Posterior vena cava (tissue), 2 donors: ENCODE data around the gene ZIK1. TPM values are rescaled to one million over a fixed set of nuclear protein-coding genes. Genes with fewer than 3 reads are reported as not detected.
A peak's percentile ranks its signal among the peaks of the same experiment; 100 is the strongest.

Experiments used
- DNase-seq: peaks from one replicate; pipeline ENCODE4 v3.0.0-alpha.2; 2020; ENCODE audit warnings: low spot score
- intact Hi-C, 2 donors: fragments of 100-400 bp; cut with DNase I; formaldehyde crosslinking; loops; one replicate each; pipeline versions ENCODE4 v1.14.1 to v1.14.2; 2022 to 2023
- total RNA-seq, 2 donors: library from RNA; stranded (reverse); fragmentation: NEBNext Ultra II Directional; extraction: Animal tissue kit (Norgen Biotek cat#: 25700); gene quantifications; one replicate each; pipeline ENCODE4 v1.2.1, GENCODE V29; 2021
- donor health status: DM: yes; HTN: yes; CAD: no.
- donor health status: DM: yes; HTN: yes; CAD: no.

ZIK1 gene
- total RNA-seq, 2 donors from 2014 or later, result 4.5 to 5.0 TPM

- peak; percentile 97 for DNase-seq
- intact Hi-C loops, result no loop called here
Observed at GRCh38 chr19:57599761-57600383, 15.9 kb downstream of the ZIK1 start, which contains the start of gene ZNF530. Gene ZNF530 (plus strand): TSS chr19:57599885. CDS start chr19:57604346, 4,461 bp downstream.

GRCh38 chr19:57606931-57607330, 23.0 kb downstream of the ZIK1 start:
- DNase-seq, result no peak
- intact Hi-C loops, result no loop called here

- intact Hi-C loops, result no loop called here
- DNase-seq, result no peak
Observed at GRCh38 chr19:57611113-57611512, 27.2 kb downstream of the ZIK1 start.

- peak; percentile 98 for DNase-seq
- intact Hi-C loops, result no loop called here
Observed at GRCh38 chr19:57613941-57614743, 30.2 kb downstream of the ZIK1 start, which contains the start of gene ZNF134. Gene ZNF134 (plus strand): TSS chr19:57614242. CDS start chr19:57619469, 5,227 bp downstream.

- intact Hi-C loops, result no loop called here
- DNase-seq, result no peak
Observed at GRCh38 chr19:57615346-57615745, 31.4 kb downstream of the ZIK1 start.

GRCh38 chr19:57620673-57621348, 36.9 kb downstream of the ZIK1 start:
- intact Hi-C loops, result no loop called here
- no peak for DNase-seq

- no peak for DNase-seq
- intact Hi-C loops, result no loop called here
Observed at GRCh38 chr19:57623091-57623490, 39.1 kb downstream of the ZIK1 start.

GRCh38 chr19:57632987-57633831, 49.3 kb downstream of the ZIK1 start, which contains the start of gene ZNF211:
Gene ZNF211 (plus strand): TSS chr19:57633168. CDS start chr19:57633347, 179 bp downstream.
- intact Hi-C loops, result no loop called here
- DNase-seq, result peak; percentile 96

GRCh38 chr19:57633832-57634131, 49.8 kb downstream of the ZIK1 start:
- intact Hi-C loops, result no loop called here
- no peak for DNase-seq

- intact Hi-C loops, result no loop called here
- no peak for DNase-seq
Observed at GRCh38 chr19:57637379-57637778, 53.4 kb downstream of the ZIK1 start.

GRCh38 chr19:57641715-57642234, 57.8 kb downstream of the ZIK1 start:
- intact Hi-C loops, result no loop called here
- no peak for DNase-seq

- no peak for DNase-seq
- intact Hi-C loops, result no loop called here
Observed at GRCh38 chr19:57642396-57643046, 58.6 kb downstream of the ZIK1 start.

Other genes starting within 250 kb of the ZIK1 start
- 1 to 10 TPM; 8.3 to 9.4 TPM for gene ZNF304, start 232.9 kb upstream of the ZIK1 start, total RNA-seq
- gene TRAPPC2B, start 220.6 kb upstream of the ZIK1 start, total RNA-seq, result 1 to 10 TPM; 7.5 to 9.2 TPM
- 1 to 10 TPM; 2.4 to 3.5 TPM for gene ZNF547, start 220.6 kb upstream of the ZIK1 start, total RNA-seq
- 10 to 100 TPM; 16.4 to 18.7 TPM for gene ZNF548, start 194.3 kb upstream of the ZIK1 start, total RNA-seq
- 10 to 100 TPM; 10.9 to 11.4 TPM for gene ZNF17, start 173.0 kb upstream of the ZIK1 start, total RNA-seq
- 10 to 100 TPM in 1 of 2 donors, 1 to 10 TPM in 1; 7.1 to 10.2 TPM for gene ZNF749, start 148.8 kb upstream of the ZIK1 start, total RNA-seq
- 1 to 10 TPM in 1 of 2 donors, under 1 TPM in 1; 0.88 to 1.2 TPM for gene VN1R1, start 127.0 kb upstream of the ZIK1 start, total RNA-seq
- gene ZNF772, start 106.6 kb upstream of the ZIK1 start, total RNA-seq, result 1 to 10 TPM; 6.3 to 8.1 TPM
- 1 to 10 TPM; 8.2 to 8.3 TPM for gene ZNF419, start 96.4 kb upstream of the ZIK1 start, total RNA-seq
- gene ZNF773, start 84.2 kb upstream of the ZIK1 start, total RNA-seq, result 1 to 10 TPM; 5.7 to 7.2 TPM
- gene ZNF549, start 56.8 kb upstream of the ZIK1 start, total RNA-seq, result 1 to 10 TPM; 4.3 to 6.1 TPM
- gene ZNF550, start 24.3 kb upstream of the ZIK1 start, total RNA-seq, result 1 to 10 TPM; 3.7 to 4.5 TPM
- gene ZNF416, start 5.2 kb upstream of the ZIK1 start, total RNA-seq, result 1 to 10 TPM; 3.9 to 5.3 TPM
- 1 to 10 TPM; 1.6 to 2.4 TPM for gene ZNF530, start 15.7 kb downstream of the ZIK1 start, total RNA-seq
- gene ZNF134, start 30.1 kb downstream of the ZIK1 start, total RNA-seq, result 10 to 100 TPM; 14.9 to 18.0 TPM
- 1 to 10 TPM; 6.9 to 8.0 TPM for gene ZNF211, start 49.0 kb downstream of the ZIK1 start, total RNA-seq
- gene ZSCAN4, start 84.8 kb downstream of the ZIK1 start, total RNA-seq, result under 1 TPM in 1 of 2 donors, not detected in 1; 0.10 TPM
- 1 to 10 TPM; 4.8 to 7.7 TPM for gene ZNF551, start 97.8 kb downstream of the ZIK1 start, total RNA-seq
- gene ZNF154, start 125.1 kb downstream of the ZIK1 start, total RNA-seq, result 1 to 10 TPM; 3.7 to 5.9 TPM
- gene ZNF671, start 143.5 kb downstream of the ZIK1 start, total RNA-seq, result 1 to 10 TPM; 5.5 to 6.5 TPM
- 10 to 100 TPM in 1 of 2 donors, 1 to 10 TPM in 1; 9.4 to 11.1 TPM for gene ZNF776, start 162.7 kb downstream of the ZIK1 start, total RNA-seq
- gene ZNF586, start 185.5 kb downstream of the ZIK1 start, total RNA-seq, result 10 to 100 TPM in 1 of 2 donors, 1 to 10 TPM in 1; 9.8 to 15.1 TPM
- 1 to 10 TPM; 6.0 to 7.9 TPM for gene ZNF552, start 230.8 kb downstream of the ZIK1 start, total RNA-seq
- 10 to 100 TPM; 11.8 to 13.0 TPM for gene ZNF587B, start 246.2 kb downstream of the ZIK1 start, total RNA-seq